ENCODE data around the gene PAM. TPM values are rescaled to one million over a fixed set of nuclear protein-coding genes. Genes with fewer than 3 reads are reported as not detected.
A peak's percentile ranks its signal among the peaks of the same experiment; 100 is the strongest.

Gene PAM
- total RNA-seq = 293 TPM
- 158 TPM for polyA plus RNA-seq (ENCODE audit: insufficient read depth, low read depth, low replicate concordance)
- long read RNA-seq, donor 1, partial matches to known transcripts = 30 of 33 reads
- long read RNA-seq, donor 1, other reads (novel, unspliced or antisense) = 0 of 33 reads
- long read RNA-seq, donor 2, partial matches to known transcripts = 24 of 27 reads
- long read RNA-seq, donor 2, other reads (novel, unspliced or antisense) = 0 of 27 reads
- long read RNA-seq, donor 3, full-length matches to known transcripts = 7 of 17 reads
- long read RNA-seq, donor 3, partial matches to known transcripts = 10 of 17 reads
- long read RNA-seq, donor 3, other reads (novel, unspliced or antisense) = 0 of 17 reads
- long read RNA-seq, donor 4, partial matches to known transcripts = 11 of 11 reads
- long read RNA-seq, donor 4, other reads (novel, unspliced or antisense) = 0 of 11 reads
- long read RNA-seq, donor 5 = 0 reads
- long read RNA-seq, donor 6, full-length matches to known transcripts = 3 of 3 reads
- long read RNA-seq, donor 6, partial matches to known transcripts = 0 of 3 reads
- long read RNA-seq, donor 6, other reads (novel, unspliced or antisense) = 0 of 3 reads
- long read RNA-seq, donor 7, full-length matches to known transcripts = 18 of 216 reads
- long read RNA-seq, donor 7, partial matches to known transcripts = 54 of 216 reads
- long read RNA-seq, donor 7, other reads (novel, unspliced or antisense) = 144 of 216 reads
- long read RNA-seq, donor 8, full-length matches to known transcripts = 4 of 42 reads
- long read RNA-seq, donor 8, partial matches to known transcripts = 38 of 42 reads
- long read RNA-seq, donor 8, other reads (novel, unspliced or antisense) = 0 of 42 reads
- long read RNA-seq, donor 9, full-length matches to known transcripts = 1 of 1 reads
- long read RNA-seq, donor 9, partial matches to known transcripts = 0 of 1 reads
- long read RNA-seq, donor 9, other reads (novel, unspliced or antisense) = 0 of 1 reads
- long read RNA-seq, donor 10, full-length matches to known transcripts = 3 of 25 reads
- long read RNA-seq, donor 10, partial matches to known transcripts = 22 of 25 reads
- long read RNA-seq, donor 10, other reads (novel, unspliced or antisense) = 0 of 25 reads

DNA sequence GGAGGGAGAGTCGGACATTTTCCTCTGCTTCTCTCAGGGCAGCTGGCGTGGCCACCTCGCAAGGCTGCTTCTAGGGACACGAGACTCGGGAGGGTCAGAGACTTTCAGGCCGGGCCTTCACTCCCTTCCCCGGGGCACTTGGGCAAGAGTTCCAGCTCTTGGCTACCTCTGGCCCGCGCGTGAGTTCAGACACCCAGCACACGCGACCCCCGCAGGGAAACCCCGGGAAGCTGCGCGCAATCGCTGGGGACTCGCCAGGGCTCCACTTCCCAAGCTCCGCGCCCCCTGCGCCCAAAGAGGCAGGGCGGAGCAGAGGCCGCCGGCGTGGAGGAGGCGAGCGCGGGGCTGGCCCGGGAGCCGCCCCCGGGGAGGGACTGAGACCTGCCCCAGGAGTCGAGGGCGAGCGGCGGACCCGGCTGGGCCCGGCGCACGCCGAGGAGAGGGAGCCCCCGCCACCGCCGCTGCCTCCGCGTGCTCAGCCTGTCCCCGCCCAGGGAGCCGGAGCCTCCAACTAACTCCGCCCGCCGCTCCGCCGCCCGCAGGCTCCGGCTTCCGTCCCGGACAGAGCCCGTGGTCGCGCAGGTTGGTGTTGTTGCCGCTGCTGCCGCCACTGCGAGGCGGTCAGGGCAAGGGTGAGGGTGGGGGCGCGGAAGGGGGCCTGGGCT lies at the start of gene PAM:
PAM (plus strand) TSS at position 539 of the 665 bp plus-strand sequence. CDS start 110,891 bp downstream, outside the sequence.
- Histone ChIP-seq H3K4me3 (ENCODE audit: low read length in 3 of 3) (peak within 1 kb of the TSS; percentile 79 to 89 (median 86)), H3K27ac (ENCODE audit: low read depth in 2 of 2, low read length in 2 of 2) (peak within 1 kb of the TSS; percentile 66 to 81), H3K27me3 (ENCODE audit: control insufficient read depth, insufficient read depth, low read length) (no peaks in the 10 kb centered on the region), H3K9me3 (ENCODE audit: control insufficient read depth in 2 of 3, insufficient read depth in 1 of 3, low read length in 3 of 3) (no peaks in the 10 kb centered on the region), H3K4me1 (ENCODE audit: control insufficient read depth in 2 of 3, insufficient read depth in 2 of 3, low read depth in 1 of 3, low read length in 3 of 3) (peaks cover 0 to 4% (median 2%) of the 10 kb centered on the region in 3 donors), H3K9ac (ENCODE audit: low read length in 3 of 3) (peak within 1 kb of the TSS; percentile 78 to 97 (median 93)), H3K36me3 (ENCODE audit: control insufficient read depth in 2 of 3, insufficient read depth in 3 of 3, low read length in 3 of 3) (no peaks in the 10 kb centered on the region)
- DNase-seq (peak; percentile 84 to 95 (median 90)), FAIRE-seq (no peak)
- no peak for TF ChIP-seq CTCF (IDR thresholded peaks at IDR 0.05; ENCODE audit: borderline replicate concordance, extremely low read depth, insufficient read depth)
- intact Hi-C loops (cut with DNase I) = no loop called here

DNA sequence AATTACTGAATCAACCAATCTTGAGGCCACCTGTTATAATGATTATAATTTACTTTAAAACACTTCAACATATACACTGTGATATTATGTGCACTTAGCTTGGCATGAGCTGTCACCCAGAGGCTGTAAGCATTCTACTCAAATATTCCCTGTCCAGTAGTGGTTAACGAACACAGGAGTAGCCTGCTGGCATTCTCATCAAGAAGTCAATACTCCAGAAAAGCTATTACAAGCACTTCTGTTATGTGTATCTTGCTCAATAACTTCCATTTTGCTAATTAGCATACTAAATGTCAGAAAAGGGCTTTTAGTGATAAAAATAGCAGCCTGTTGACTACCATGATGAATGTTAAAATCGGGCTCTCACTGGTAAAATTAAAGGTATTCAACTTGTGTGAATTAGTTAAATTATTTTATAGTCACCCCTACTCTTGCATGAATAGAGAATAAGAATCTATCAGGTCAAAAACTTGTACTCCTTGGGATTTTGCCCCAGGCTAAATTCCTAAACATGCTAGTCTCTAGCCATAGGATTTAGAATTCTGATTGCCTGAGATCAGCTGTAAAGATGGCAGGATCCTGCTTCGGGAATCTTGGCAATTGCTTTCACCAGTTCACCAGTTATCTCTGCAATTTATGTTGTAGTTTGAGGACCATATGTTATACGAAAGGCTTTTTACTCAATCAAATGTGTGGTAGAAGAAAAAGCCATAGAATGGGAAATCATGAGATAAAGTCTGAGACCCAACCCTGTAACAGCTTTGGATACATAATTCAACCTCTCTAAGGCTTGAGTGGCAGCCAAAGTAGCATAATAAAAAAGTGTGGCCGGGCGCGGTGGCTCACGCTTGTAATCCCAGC lies 43.4 kb upstream of the PAM start:
- H3K36me3 ChIP-seq (ENCODE audit: control insufficient read depth in 2 of 3, insufficient read depth in 3 of 3, low read length in 3 of 3) = no peaks in the 10 kb centered on the region
- H3K4me3 ChIP-seq (ENCODE audit: low read length in 3 of 3) = no peak overlapping the region
- intact Hi-C loops (cut with DNase I) = no loop called here
- FAIRE-seq (no peak), DNase-seq (no peak)
- no peak for TF ChIP-seq CTCF (IDR thresholded peaks at IDR 0.05; ENCODE audit: borderline replicate concordance, extremely low read depth, insufficient read depth)
- H3K9me3 ChIP-seq (ENCODE audit: control insufficient read depth in 2 of 3, insufficient read depth in 1 of 3, low read length in 3 of 3) = no peaks in the 10 kb centered on the region
- H3K27ac ChIP-seq (ENCODE audit: low read depth in 2 of 2, low read length in 2 of 2) = no peak overlapping the region
- H3K9ac ChIP-seq (ENCODE audit: low read length in 3 of 3) = no peak overlapping the region
- H3K27me3 ChIP-seq (ENCODE audit: control insufficient read depth, insufficient read depth, low read length) = no peaks in the 10 kb centered on the region
- peaks cover 0 to 5% (median 2%) of the 10 kb centered on the region in 3 donors for H3K4me1 ChIP-seq (ENCODE audit: control insufficient read depth in 2 of 3, insufficient read depth in 2 of 3, low read depth in 1 of 3, low read length in 3 of 3)

GRCh38 chr5:102713278-102713677 lies 41.8 kb upstream of the PAM start:
- no peak overlapping the region for H3K4me3 ChIP-seq (ENCODE audit: low read length in 3 of 3)
- H3K27ac ChIP-seq (ENCODE audit: low read depth in 2 of 2, low read length in 2 of 2) = no peak overlapping the region
- no peak for DNase-seq
- FAIRE-seq = no peak
- intact Hi-C loops (cut with DNase I) = no loop called here
- H3K36me3 ChIP-seq (ENCODE audit: control insufficient read depth in 2 of 3, insufficient read depth in 3 of 3, low read length in 3 of 3) = no peaks in the 10 kb centered on the region
- H3K9ac ChIP-seq (ENCODE audit: low read length in 3 of 3) = no peak overlapping the region
- no peaks in the 10 kb centered on the region for H3K9me3 ChIP-seq (ENCODE audit: control insufficient read depth in 2 of 3, insufficient read depth in 1 of 3, low read length in 3 of 3)
- H3K27me3 ChIP-seq (ENCODE audit: control insufficient read depth, insufficient read depth, low read length) = no peaks in the 10 kb centered on the region
- TF ChIP-seq CTCF (IDR thresholded peaks at IDR 0.05; ENCODE audit: borderline replicate concordance, extremely low read depth, insufficient read depth) = no peak
- H3K4me1 ChIP-seq (ENCODE audit: control insufficient read depth in 2 of 3, insufficient read depth in 2 of 3, low read depth in 1 of 3, low read length in 3 of 3) = peaks cover 0 to 5% (median 2%) of the 10 kb centered on the region in 3 donors

All from kidney (tissue), 22 donors.